ENCODE data around the gene CAVIN3.

CAVIN3 gene

GRCh38 chr11:6320411-6321155, at the start of gene CAVIN3:
TSS of gene CAVIN3 (minus strand) at chr11:6320501. CDS start at chr11:6320476, 25 bp downstream.
- DNase-seq (ENCODE audit: low read depth): peak; percentile 49

- no peak for DNase-seq (ENCODE audit: low read depth)
Observed at GRCh38 chr11:6365659-6366058, 45.4 kb upstream of the CAVIN3 start.

GRCh38 chr11:6362873-6363678, 42.8 kb upstream of the CAVIN3 start:
- peak; percentile 44 for DNase-seq (ENCODE audit: low read depth)

- no peak for DNase-seq (ENCODE audit: low read depth)
Observed at GRCh38 chr11:6362185-6362872, 42.0 kb upstream of the CAVIN3 start.

- no peak for DNase-seq (ENCODE audit: low read depth)
Observed at GRCh38 chr11:6360183-6360582, 39.9 kb upstream of the CAVIN3 start.

GRCh38 chr11:6357222-6357621, 36.9 kb upstream of the CAVIN3 start:
- peak; percentile 19 for DNase-seq (ENCODE audit: low read depth)

GRCh38 chr11:6356503-6357055, 36.3 kb upstream of the CAVIN3 start:
- no peak for DNase-seq (ENCODE audit: low read depth)

- no peak for DNase-seq (ENCODE audit: low read depth)
Observed at GRCh38 chr11:6354651-6355485, 34.6 kb upstream of the CAVIN3 start.

GRCh38 chr11:6353367-6353987, 33.2 kb upstream of the CAVIN3 start:
- peak; percentile 27 for DNase-seq (ENCODE audit: low read depth)

- peak; percentile 5 for DNase-seq (ENCODE audit: low read depth)
Observed at GRCh38 chr11:6351782-6352382, 31.6 kb upstream of the CAVIN3 start.

GRCh38 chr11:6350486-6350885, 30.2 kb upstream of the CAVIN3 start:
- DNase-seq (ENCODE audit: low read depth): no peak

GRCh38 chr11:6350043-6350442, 29.7 kb upstream of the CAVIN3 start:
- no peak for DNase-seq (ENCODE audit: low read depth)

- DNase-seq (ENCODE audit: low read depth): no peak
Observed at GRCh38 chr11:6345366-6345765, 25.1 kb upstream of the CAVIN3 start.

- no peak for DNase-seq (ENCODE audit: low read depth)
Observed at GRCh38 chr11:6336293-6336692, 16.0 kb upstream of the CAVIN3 start.

- DNase-seq (ENCODE audit: low read depth): no peak
Observed at GRCh38 chr11:6334806-6335205, 14.5 kb upstream of the CAVIN3 start.

- DNase-seq (ENCODE audit: low read depth): no peak
Observed at GRCh38 chr11:6333095-6333494, 12.8 kb upstream of the CAVIN3 start.

- no peak for DNase-seq (ENCODE audit: low read depth)
Observed at GRCh38 chr11:6332066-6332465, 11.8 kb upstream of the CAVIN3 start.

GRCh38 chr11:6328321-6328720, 8.0 kb upstream of the CAVIN3 start:
- no peak for DNase-seq (ENCODE audit: low read depth)

GRCh38 chr11:6327806-6328205, 7.5 kb upstream of the CAVIN3 start:
- DNase-seq (ENCODE audit: low read depth): no peak

- no peak for DNase-seq (ENCODE audit: low read depth)
Observed at GRCh38 chr11:6326985-6327384, 6.7 kb upstream of the CAVIN3 start.

- no peak for DNase-seq (ENCODE audit: low read depth)
Observed at GRCh38 chr11:6326303-6326702, 6.0 kb upstream of the CAVIN3 start.
